ENCODE data around the gene COX18.

DNA sequence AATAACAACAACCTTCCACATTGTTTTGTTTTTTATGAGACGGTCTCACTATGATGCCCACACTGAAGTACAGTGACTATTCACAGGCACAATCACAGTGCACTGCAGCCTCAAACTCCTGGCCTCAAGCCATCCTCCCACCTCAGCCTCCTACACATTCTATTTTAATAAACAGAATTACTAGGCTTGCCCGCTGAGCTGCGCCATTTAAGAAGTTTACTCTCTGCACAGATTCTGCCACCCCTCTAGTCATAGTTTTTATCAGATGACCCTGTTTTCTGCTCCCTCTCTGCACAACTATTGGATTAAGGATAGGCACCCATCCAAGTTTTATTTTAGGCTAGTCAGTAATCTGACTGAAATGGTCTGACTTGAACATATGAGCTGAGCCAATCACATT is 11.3 kb upstream of the COX18 start:
- TF ChIP-seq, protein P1, sequence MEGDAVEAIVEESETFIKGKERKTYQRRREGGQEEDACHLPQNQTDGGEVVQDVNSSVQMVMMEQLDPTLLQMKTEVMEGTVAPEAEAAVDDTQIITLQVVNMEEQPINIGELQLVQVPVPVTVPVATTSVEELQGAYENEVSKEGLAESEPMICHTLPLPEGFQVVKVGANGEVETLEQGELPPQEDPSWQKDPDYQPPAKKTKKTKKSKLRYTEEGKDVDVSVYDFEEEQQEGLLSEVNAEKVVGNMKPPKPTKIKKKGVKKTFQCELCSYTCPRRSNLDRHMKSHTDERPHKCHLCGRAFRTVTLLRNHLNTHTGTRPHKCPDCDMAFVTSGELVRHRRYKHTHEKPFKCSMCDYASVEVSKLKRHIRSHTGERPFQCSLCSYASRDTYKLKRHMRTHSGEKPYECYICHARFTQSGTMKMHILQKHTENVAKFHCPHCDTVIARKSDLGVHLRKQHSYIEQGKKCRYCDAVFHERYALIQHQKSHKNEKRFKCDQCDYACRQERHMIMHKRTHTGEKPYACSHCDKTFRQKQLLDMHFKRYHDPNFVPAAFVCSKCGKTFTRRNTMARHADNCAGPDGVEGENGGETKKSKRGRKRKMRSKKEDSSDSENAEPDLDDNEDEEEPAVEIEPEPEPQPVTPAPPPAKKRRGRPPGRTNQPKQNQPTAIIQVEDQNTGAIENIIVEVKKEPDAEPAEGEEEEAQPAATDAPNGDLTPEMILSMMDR (IDR thresholded peaks at IDR 0.05; ENCODE audit: low read depth, low read length): no peak
- TF ChIP-seq EZH2phosphoT487 (IDR thresholded peaks at IDR 0.05; ENCODE audit: low read depth): no peak
